Smooth muscle cell of bladder (primary cell): ENCODE data around the gene LPGAT1. TPM values are rescaled to one million over a fixed set of nuclear protein-coding genes. Genes with fewer than 3 reads are reported as not detected.

Source experiments
- total RNA-seq: library from RNA; depleted of rRNA; stranded (reverse); fragments of >200 nt; gene quantifications from 2 replicates; pipeline ENCODE4 v1.2.3, GENCODE V29; 2014

Gene LPGAT1
- 32.9 and 36.7 TPM in 2 replicates for total RNA-seq

GRCh38 chr1:211830328-211831142 lies at the start of gene LPGAT1:
Gene LPGAT1 (minus strand): TSS chr1:211830763. CDS start chr1:211829296, 1,467 bp downstream.

Other genes starting within 250 kb of the LPGAT1 start
- 2.1 and 2.9 TPM in 2 replicates for gene NEK2, start 155.1 kb downstream of the LPGAT1 start, total RNA-seq
- 7.5 and 7.7 TPM in 2 replicates for gene INTS7, start 204.8 kb upstream of the LPGAT1 start, total RNA-seq
- gene DTL, start 205.0 kb upstream of the LPGAT1 start, total RNA-seq = 0.92 and 1.4 TPM in 2 replicates